ENCODE data around the gene GPR137C.

Gene GPR137C, protein sequence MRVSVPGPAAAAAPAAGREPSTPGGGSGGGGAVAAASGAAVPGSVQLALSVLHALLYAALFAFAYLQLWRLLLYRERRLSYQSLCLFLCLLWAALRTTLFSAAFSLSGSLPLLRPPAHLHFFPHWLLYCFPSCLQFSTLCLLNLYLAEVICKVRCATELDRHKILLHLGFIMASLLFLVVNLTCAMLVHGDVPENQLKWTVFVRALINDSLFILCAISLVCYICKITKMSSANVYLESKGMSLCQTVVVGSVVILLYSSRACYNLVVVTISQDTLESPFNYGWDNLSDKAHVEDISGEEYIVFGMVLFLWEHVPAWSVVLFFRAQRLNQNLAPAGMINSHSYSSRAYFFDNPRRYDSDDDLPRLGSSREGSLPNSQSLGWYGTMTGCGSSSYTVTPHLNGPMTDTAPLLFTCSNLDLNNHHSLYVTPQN

GRCh38 chr14:52552063-52552988, at the start of gene GPR137C, which contains the start of gene TXNDC16:
Gene GPR137C (plus strand): TSS chr14:52552836. CDS start chr14:52553148, 312 bp downstream.
Gene TXNDC16 (minus strand): TSS chr14:52552505. CDS start chr14:52543557, 8,948 bp downstream.
- peak; percentile 98 to 100 for DNase-seq

- DNase-seq = no peak
These were observed 39.4 kb upstream of the GPR137C start for GRCh38 chr14:52513249-52513648.

DNA sequence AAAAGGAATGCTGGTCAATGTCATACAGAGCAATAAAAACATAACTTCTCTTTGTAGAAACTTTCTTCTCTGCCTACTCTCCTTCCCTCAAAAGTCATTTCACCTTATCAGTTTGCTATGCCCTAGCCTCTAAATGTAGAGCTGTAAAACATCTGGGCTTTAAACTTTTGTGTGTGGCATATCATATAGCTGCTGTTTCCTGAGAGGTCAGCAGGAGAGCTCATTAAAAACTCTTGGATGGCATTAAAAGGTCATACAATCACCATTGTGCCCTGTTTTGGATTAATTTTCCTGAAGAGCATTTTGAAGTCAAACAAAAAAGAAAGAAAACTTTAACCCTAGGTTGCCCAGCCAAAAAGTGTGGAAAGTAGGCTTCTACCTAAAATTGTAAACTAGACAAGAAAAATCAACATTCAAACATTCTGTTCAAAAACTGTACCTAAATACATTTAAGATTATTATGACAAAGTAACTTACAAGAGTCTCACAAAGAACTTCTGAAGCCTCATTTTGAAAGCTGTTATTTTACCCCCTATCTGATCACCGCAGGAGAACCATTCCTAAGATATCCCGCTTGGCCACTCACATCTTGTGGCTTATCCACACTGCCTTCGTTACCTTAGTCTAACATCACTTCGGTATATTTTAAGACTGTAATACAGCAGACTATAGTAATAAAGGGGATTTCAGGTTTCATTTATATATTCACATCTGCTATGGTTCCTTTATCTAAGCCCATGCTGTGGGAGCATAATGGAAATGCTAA, 38.4 kb upstream of the GPR137C start:
- no peak for DNase-seq

- no peak for DNase-seq
These were observed 30.6 kb upstream of the GPR137C start for GRCh38 chr14:52522033-52522432.

- DNase-seq = no peak
These were observed 29.9 kb upstream of the GPR137C start for GRCh38 chr14:52522581-52523345.

- no peak for DNase-seq
These were observed 25.6 kb upstream of the GPR137C start for GRCh38 chr14:52527052-52527451.

- no peak for DNase-seq
These were observed 21.2 kb upstream of the GPR137C start for GRCh38 chr14:52531481-52531880.

- DNase-seq = no peak
These were observed 16.4 kb upstream of the GPR137C start for GRCh38 chr14:52536269-52536668.

GRCh38 chr14:52538623-52539022, 14.0 kb upstream of the GPR137C start:
- no peak for DNase-seq

GRCh38 chr14:52545584-52546317, 6.9 kb upstream of the GPR137C start:
- no peak for DNase-seq

- DNase-seq = no peak
These were observed 6.3 kb upstream of the GPR137C start for GRCh38 chr14:52546318-52546670.

DNA sequence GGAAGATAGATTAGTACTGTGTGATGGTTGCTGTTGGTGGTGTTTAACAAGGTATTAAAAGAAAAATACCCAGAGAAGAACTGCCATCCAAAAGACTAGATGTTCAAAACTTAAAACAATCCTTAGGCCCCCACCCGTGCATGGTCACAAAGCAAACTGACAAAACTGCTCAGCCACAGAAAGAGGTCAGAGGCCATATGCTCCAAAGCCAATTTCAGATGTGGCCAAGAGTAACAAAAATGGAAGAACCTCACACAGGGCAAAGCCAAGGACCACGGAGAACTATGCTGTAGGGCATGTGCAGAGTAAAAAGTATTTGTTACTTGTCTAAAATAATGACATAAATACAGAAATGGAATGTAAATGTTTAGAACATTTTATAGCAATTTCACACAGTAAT, 5.6 kb upstream of the GPR137C start:
- no peak for DNase-seq

DNA sequence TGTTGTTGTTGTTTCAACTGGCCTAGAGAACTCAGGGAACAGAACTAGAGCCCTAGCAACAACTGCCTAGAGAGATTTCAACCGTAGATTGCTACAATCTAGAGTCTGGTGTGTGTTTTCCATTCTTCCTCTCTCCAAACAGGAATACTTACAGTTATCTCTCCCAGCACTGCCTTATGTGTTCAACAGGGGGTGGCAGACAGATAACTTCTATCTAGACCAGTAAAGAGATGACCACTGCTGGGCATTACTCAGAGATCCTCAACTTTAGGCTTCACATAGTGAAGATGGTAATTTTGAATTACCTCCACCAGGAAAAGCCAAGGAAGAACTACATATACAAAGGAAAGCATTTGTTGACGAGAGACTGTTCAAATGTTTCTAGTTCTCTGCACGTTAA, 5.1 kb upstream of the GPR137C start:
- no peak for DNase-seq

DNA sequence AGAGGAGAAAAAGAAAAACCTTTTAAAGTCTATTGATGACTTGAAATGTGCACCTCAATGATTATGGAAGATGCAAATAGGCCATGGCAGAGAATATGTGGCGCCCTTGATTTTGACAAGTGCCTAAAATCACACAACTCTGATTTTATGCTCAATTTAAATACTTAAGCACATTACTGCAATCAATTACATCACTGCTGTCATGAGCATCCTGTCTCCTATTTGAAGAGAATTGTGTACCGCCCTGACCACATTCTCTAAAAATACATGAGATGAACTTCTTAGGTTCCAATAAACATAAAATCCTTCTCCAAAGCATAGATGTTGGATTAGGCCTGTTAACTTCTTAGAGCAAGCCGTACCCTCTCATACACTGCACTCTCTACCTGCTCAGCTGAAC, 2.0 kb upstream of the GPR137C start:
- DNase-seq = no peak

DNA sequence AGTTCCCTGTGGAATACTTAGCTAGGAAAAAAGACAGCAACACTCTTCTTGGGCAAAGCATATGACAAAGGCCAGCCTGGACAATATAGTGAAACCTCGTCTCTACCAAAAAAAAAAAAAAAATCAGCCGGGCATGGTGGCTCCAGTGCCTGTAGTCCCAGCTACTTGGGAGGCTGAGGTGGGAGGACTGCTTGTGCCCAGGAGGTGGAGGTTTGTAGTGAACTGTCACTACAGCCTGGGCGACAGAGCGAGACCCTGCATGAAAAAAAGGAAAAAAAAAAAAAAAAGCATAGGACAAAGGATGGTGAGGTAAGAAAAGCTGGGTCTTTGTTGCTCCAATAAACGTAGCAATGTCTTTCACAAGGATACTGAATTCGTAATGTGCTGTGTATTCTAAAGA, 1.4 kb upstream of the GPR137C start:
- DNase-seq = no peak

- no peak for DNase-seq
These were observed 957 bp upstream of the GPR137C start for GRCh38 chr14:52551696-52552062.

GRCh38 chr14:52553002-52553670, 500 bp downstream of the GPR137C start:
- DNase-seq = peak; percentile 5 to 27

GRCh38 chr14:52553671-52554575, 1.3 kb downstream of the GPR137C start:
- peak; percentile 74 to 77 for DNase-seq

DNA sequence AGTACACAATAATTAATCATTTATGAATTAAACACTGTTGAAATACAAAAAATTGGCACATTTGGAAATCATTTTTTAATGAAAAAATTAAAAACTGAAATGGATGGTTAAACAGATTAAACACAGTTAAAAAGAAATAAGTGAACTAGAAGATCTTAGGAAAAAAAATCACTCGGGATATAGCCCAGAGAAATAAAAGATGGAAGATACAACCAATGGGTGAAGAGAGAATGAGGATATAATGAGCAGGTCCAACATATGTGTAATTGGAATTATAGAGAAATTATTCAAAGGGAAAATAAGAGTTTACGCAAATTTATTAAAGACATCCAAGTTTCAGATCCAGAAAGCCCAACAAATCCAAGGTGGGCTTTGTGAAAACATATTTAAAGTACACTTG, 6.1 kb downstream of the GPR137C start:
- DNase-seq = no peak

DNA sequence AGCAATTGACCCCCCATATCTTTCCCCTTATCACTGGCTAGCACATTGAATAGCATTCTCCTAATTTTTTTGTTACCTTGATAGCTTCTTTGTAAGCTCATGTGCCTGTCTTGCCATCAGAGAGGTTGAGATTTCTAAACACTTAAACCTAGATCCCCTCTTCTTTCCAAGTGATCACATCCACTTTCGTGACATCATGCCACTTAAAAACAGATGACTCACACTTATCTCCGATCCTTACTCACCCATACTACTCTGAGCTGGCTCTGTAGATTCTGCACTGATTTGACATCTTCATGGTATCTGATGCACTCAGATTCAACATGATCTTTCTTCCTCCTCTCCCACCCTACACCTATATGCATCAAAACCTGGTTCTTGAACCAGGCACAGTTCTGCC, 10.5 kb downstream of the GPR137C start:
- DNase-seq = no peak

Data from stimulated activated CD4-positive, alpha-beta T cell treated with anti-CD3 and anti-CD28 coated beads, Interleukin-4, amount 100 ng/mL, for 4 hours (primary cell).